ENCODE data around the gene NLRP3. TPM values are rescaled to one million over a fixed set of nuclear protein-coding genes. Genes with fewer than 3 reads are reported as not detected.

Gene NLRP3
- total and polyA plus RNA-seq, 2 donors (not counting 1 experiment from before 2014, with no cell fraction given), result 1.4 to 1.7 TPM

DNA sequence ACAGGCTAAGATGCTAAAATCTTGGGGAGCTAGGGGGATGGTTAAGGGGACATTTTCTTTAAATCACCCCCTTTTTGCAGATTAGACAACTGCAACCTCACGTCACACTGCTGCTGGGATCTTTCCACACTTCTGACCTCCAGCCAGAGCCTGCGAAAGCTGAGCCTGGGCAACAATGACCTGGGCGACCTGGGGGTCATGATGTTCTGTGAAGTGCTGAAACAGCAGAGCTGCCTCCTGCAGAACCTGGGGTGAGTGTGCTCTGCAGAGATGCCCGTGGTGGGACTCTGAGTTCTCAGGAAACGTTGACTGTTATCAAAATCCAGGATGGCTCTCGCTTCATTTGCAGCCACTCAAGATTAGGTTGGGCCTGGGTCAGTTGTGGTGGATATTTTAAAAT lies 28.6 kb downstream of the NLRP3 start:
- DNase-seq (no peak), ATAC-seq (ENCODE audit: low read depth) (no peak)
- H3K4me1 Mint-ChIP-seq, result peaks cover 24% of the 10 kb centered on the region
- no peaks in the 10 kb centered on the region for H3K27me3 Mint-ChIP-seq
- H3K27ac ChIP-seq (ENCODE audit: low read length in 2 of 2), result no peak overlapping the region
- H2AFZ ChIP-seq (ENCODE audit: insufficient read depth, low read depth, low read length, poor library complexity, severe bottlenecking), result no peak overlapping the region
- H3K36me3 ChIP-seq (replicated peaks in 1 of 2; ENCODE audit: control extremely low read depth in 1 of 2, control insufficient read depth in 1 of 2, extremely low read depth in 1 of 2, insufficient read depth in 2 of 2, low read length in 1 of 2), result peaks cover 0 to 4% of the 10 kb centered on the region in 2 experiments
- no peak for TF ChIP-seq EZH2 (IDR thresholded peaks at IDR 0.05; ENCODE audit: borderline replicate concordance, insufficient read depth, low read depth, low read length, poor library complexity, severe bottlenecking)
- TF ChIP-seq, protein P1, sequence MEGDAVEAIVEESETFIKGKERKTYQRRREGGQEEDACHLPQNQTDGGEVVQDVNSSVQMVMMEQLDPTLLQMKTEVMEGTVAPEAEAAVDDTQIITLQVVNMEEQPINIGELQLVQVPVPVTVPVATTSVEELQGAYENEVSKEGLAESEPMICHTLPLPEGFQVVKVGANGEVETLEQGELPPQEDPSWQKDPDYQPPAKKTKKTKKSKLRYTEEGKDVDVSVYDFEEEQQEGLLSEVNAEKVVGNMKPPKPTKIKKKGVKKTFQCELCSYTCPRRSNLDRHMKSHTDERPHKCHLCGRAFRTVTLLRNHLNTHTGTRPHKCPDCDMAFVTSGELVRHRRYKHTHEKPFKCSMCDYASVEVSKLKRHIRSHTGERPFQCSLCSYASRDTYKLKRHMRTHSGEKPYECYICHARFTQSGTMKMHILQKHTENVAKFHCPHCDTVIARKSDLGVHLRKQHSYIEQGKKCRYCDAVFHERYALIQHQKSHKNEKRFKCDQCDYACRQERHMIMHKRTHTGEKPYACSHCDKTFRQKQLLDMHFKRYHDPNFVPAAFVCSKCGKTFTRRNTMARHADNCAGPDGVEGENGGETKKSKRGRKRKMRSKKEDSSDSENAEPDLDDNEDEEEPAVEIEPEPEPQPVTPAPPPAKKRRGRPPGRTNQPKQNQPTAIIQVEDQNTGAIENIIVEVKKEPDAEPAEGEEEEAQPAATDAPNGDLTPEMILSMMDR (IDR thresholded peaks at IDR 0.05), result no peak
- no peak overlapping the region for H3K27ac Mint-ChIP-seq
- H3K4me3 ChIP-seq (ENCODE audit: control extremely low read depth in 1 of 5, extremely low read depth in 1 of 5, insufficient read depth in 1 of 5, low read depth in 2 of 5, low read length in 4 of 5), result no peak overlapping the region
- H4K20me1 ChIP-seq (ENCODE audit: control insufficient read depth, insufficient read depth, low read length, poor library complexity, severe bottlenecking), result no peaks in the 10 kb centered on the region
- peaks cover 17 to 18% of the 10 kb centered on the region in 2 donors for H3K4me1 ChIP-seq (ENCODE audit: control insufficient read depth in 2 of 2, insufficient read depth in 2 of 2, low read length in 2 of 2)
- no peak overlapping the region for H3K4me3 Mint-ChIP-seq
- H3K79me2 ChIP-seq (ENCODE audit: control insufficient read depth, insufficient read depth, low read length), result no peaks in the 10 kb centered on the region
- POLR2A ChIA-PET, result no interaction called here
- intact Hi-C loops (cut with micrococcal nuclease), result no loop called here
- WGBS (ENCODE audit: insufficient coverage), result 88% methylated on average over 4 of the region's 6 CpGs
- H3K9me3 ChIP-seq (ENCODE audit: control extremely low read depth in 1 of 3, control insufficient read depth in 2 of 3, insufficient read depth in 1 of 3, low read length in 2 of 3), result peaks cover 0 to 3% (median 3%) of the 10 kb centered on the region in 3 donors
- H3K9ac ChIP-seq (ENCODE audit: low read length), result no peak overlapping the region
- CTCF ChIA-PET, result interaction anchor here (1.4 to 2.0 kb wide), 3 partner anchors 42 to 54 kb away, joined by 3 to 6 read pairs (median 3); no protein-coding TSS in a partner anchor
- no peak overlapping the region for H3K4me2 ChIP-seq (replicated peaks; ENCODE audit: low read depth, low read length, poor library complexity, severe bottlenecking)
- no peaks in the 10 kb centered on the region for H3K9me3 Mint-ChIP-seq (ENCODE audit: insufficient read depth)
- H3K27me3 ChIP-seq (replicated peaks in 1 of 4; ENCODE audit: control extremely low read depth in 1 of 4, control insufficient read depth in 3 of 4, insufficient read depth in 4 of 4, low read length in 3 of 4), result no peaks in the 10 kb centered on the region

DNA sequence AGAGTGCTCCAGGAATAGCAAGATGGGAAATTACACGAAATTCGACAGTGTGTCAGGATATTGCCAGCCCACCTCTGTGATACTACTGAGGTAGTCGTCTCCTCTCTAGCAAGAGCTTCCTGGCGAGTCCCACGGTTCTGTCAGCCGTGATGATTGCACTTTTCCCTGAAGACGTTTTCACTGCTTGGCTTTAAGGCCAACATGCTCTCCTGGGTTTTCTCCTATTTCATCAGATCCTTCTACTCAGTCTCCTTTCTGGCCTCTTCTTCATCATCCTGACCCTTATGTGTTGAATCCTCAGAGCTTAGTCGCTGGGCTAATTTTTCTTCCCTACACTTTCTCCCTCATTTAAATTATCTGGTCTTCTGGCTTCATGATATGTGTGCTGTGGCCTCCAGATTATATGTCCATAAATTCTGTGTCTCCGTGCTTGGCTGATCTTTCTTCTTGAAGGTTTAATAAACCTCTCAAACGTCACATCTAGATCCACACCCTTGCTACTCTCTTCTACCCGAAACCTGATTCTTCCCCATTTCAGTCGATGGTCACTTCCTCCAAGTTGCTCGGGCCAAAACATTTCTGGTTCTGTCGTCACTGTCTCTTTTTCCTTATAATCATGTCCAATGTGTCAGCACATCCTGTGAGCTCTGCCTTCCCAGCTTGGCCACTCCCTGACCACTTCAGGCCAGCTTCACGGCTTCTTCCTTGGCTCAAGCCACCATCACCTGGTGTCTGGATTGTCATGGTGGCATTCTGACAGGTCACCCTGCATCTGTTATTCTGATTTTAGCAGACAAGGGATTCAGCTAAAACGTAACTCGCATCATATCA lies 29.8 kb downstream of the NLRP3 start:
- 83% methylated on average over 17 of the region's 17 CpGs for WGBS (ENCODE audit: insufficient coverage)
- H3K9me3 Mint-ChIP-seq (ENCODE audit: insufficient read depth), result no peaks in the 10 kb centered on the region
- intact Hi-C loops (cut with micrococcal nuclease), result no loop called here
- peaks cover 15% of the 10 kb centered on the region for H3K4me1 Mint-ChIP-seq
- DNase-seq, result no peak
- H3K27me3 Mint-ChIP-seq, result no peaks in the 10 kb centered on the region
- H2AFZ ChIP-seq (ENCODE audit: insufficient read depth, low read depth, low read length, poor library complexity, severe bottlenecking), result no peak overlapping the region
- H3K36me3 ChIP-seq (replicated peaks in 1 of 2; ENCODE audit: control extremely low read depth in 1 of 2, control insufficient read depth in 1 of 2, extremely low read depth in 1 of 2, insufficient read depth in 2 of 2, low read length in 1 of 2), result peaks cover 0 to 4% of the 10 kb centered on the region in 2 experiments
- H3K4me2 ChIP-seq (replicated peaks; ENCODE audit: low read depth, low read length, poor library complexity, severe bottlenecking), result no peak overlapping the region
- peaks cover 0 to 3% (median 0%) of the 10 kb centered on the region in 3 donors for H3K9me3 ChIP-seq (ENCODE audit: control extremely low read depth in 1 of 3, control insufficient read depth in 2 of 3, insufficient read depth in 1 of 3, low read length in 2 of 3)
- no peaks in the 10 kb centered on the region for H3K27me3 ChIP-seq (replicated peaks in 1 of 4; ENCODE audit: control extremely low read depth in 1 of 4, control insufficient read depth in 3 of 4, insufficient read depth in 4 of 4, low read length in 3 of 4)
- CTCF ChIA-PET, result interaction anchor here (2.0 kb wide), 1 partner anchor 56 kb away, joined by 6 read pairs; no protein-coding TSS in a partner anchor
- no peak overlapping the region for H3K4me3 ChIP-seq (ENCODE audit: control extremely low read depth in 1 of 5, extremely low read depth in 1 of 5, insufficient read depth in 1 of 5, low read depth in 2 of 5, low read length in 4 of 5)
- H3K27ac Mint-ChIP-seq, result no peak overlapping the region
- H4K20me1 ChIP-seq (ENCODE audit: control insufficient read depth, insufficient read depth, low read length, poor library complexity, severe bottlenecking), result no peaks in the 10 kb centered on the region
- ATAC-seq (ENCODE audit: low read depth), result no peak
- TF ChIP-seq, protein P1 (IDR thresholded peaks at IDR 0.05), result no peak
- TF ChIP-seq EZH2 (IDR thresholded peaks at IDR 0.05; ENCODE audit: borderline replicate concordance, insufficient read depth, low read depth, low read length, poor library complexity, severe bottlenecking), result no peak
- H3K79me2 ChIP-seq (ENCODE audit: control insufficient read depth, insufficient read depth, low read length), result no peaks in the 10 kb centered on the region
- H3K9ac ChIP-seq (ENCODE audit: low read length), result no peak overlapping the region
- H3K27ac ChIP-seq (ENCODE audit: low read length in 2 of 2), result no peak overlapping the region
- H3K4me1 ChIP-seq (ENCODE audit: control insufficient read depth in 2 of 2, insufficient read depth in 2 of 2, low read length in 2 of 2), result peaks cover 6 to 7% of the 10 kb centered on the region in 2 donors
- no peak overlapping the region for H3K4me3 Mint-ChIP-seq
- POLR2A ChIA-PET, result no interaction called here
